ENCODE measurements around the gene PILRA. TPM values are rescaled to one million over a fixed set of nuclear protein-coding genes. Genes with fewer than 3 reads are reported as not detected.

The PILRA gene
- total and polyA plus RNA-seq, 2 of the 8 experiments (the other 6 are each of a cell fraction or from before 2014, with no cell fraction given): 7.6 to 10.6 TPM

- no peak overlapping the region for H3K9ac ChIP-seq (replicated peaks in 1 of 4; ENCODE audit: extremely low read depth in 1 of 4, low read depth in 3 of 4, low read length in 3 of 4)
- no peak overlapping the region for H3K4me3 ChIP-seq (ENCODE audit: extremely low read depth in 1 of 4, insufficient read depth in 2 of 4, low read depth in 3 of 4, low read length in 4 of 4)
- CTCF ChIA-PET (ENCODE audit: partially characterized antibody): no interaction called here
- no peak overlapping the region for H2BK15ac ChIP-seq (ENCODE audit: low read length)
- H2AFZ ChIP-seq (ENCODE audit: low read length): no peak overlapping the region
- no peaks in the 10 kb centered on the region for H3K23me2 ChIP-seq (ENCODE audit: low read depth, low read length)
- no peaks in the 10 kb centered on the region for H3K27me3 ChIP-seq (replicated peaks in 1 of 4; ENCODE audit: control insufficient read depth in 3 of 4, extremely low read depth in 1 of 4, insufficient read depth in 3 of 4, low read length in 3 of 4)
- no peaks in the 10 kb centered on the region for H3K9me3 ChIP-seq (ENCODE audit: insufficient read depth in 2 of 2, low read depth in 1 of 2, low read length in 1 of 2)
- H3K4me1 ChIP-seq (replicated peaks in 1 of 4; ENCODE audit: control insufficient read depth in 3 of 4, insufficient read depth in 4 of 4, low read length in 3 of 4): peaks cover 0 to 21% (median 15%) of the 10 kb centered on the region in 4 experiments; a peak in 6 of 7 replicates
- DNase-seq (ENCODE audit: low read depth in 1 of 2, low spot score in 2 of 2) (no peak), FAIRE-seq (no peak)
- H3K79me2 ChIP-seq (ENCODE audit: control insufficient read depth in 1 of 2, insufficient read depth in 2 of 2, low read length in 2 of 2): no peaks in the 10 kb centered on the region
- no peak overlapping the region for H3K27ac ChIP-seq (ENCODE audit: low read depth, low read length)
- H2BK20ac ChIP-seq (ENCODE audit: low read length): no peak overlapping the region
- H3K56ac ChIP-seq (replicated peaks; ENCODE audit: insufficient read length, low read depth, low read length): no peak overlapping the region
- no peak overlapping the region for H3K23ac ChIP-seq (ENCODE audit: insufficient read length)
- H2AK5ac ChIP-seq (ENCODE audit: low read depth, low read length): 0 out of 2 replicates have a peak overlapping the region, but pooled peaks have one; percentile 34
- POLR2A ChIA-PET (ENCODE audit: partially characterized antibody): interaction anchor here (0.8 to 3.7 kb wide), 10 partner anchors 8 to 69 kb away, joined by 3 to 21 read pairs (median 6); partner anchors contain the start of genes MEPCE and ZCWPW1
- H2BK120ac ChIP-seq (replicated peaks; ENCODE audit: low read depth, low read length): no peak overlapping the region
- WGBS, 2 experiments (ENCODE audit: extremely low coverage in 1 of 2, insufficient coverage in 1 of 2, insufficient read length in 1 of 2, insufficient replicate concordance in 2 of 2, low coverage in 1 of 2, low lambda C conversion rate in 2 of 2, missing lambda C conversion rate in 1 of 2): 85% methylated on average over 12 of the region's 12 CpGs; no CpG with 5 or more reads in 1 of the 2 experiments
- H3K4ac ChIP-seq (replicated peaks; ENCODE audit: insufficient read length, low read depth, low read length): no peak overlapping the region
- peaks cover 2% of the 10 kb centered on the region; the same call in 1 of the 2 replicates for H3K79me1 ChIP-seq (ENCODE audit: low read depth, low read length)
- no peak overlapping the region for H3K14ac ChIP-seq (ENCODE audit: insufficient read length)
- no peak overlapping the region for H3K18ac ChIP-seq (ENCODE audit: extremely low read depth, low read length)
- peaks cover 0 to 28% (median 2%) of the 10 kb centered on the region in 4 experiments; a peak in 3 of 8 replicates for H3K36me3 ChIP-seq (ENCODE audit: control insufficient read depth in 2 of 4, insufficient read depth in 4 of 4, low read length in 3 of 4)
- H4K20me1 ChIP-seq (replicated peaks in 1 of 2; ENCODE audit: control insufficient read depth in 1 of 2, insufficient read depth in 2 of 2, low read length in 2 of 2): no peaks in the 10 kb centered on the region
- H4K5ac ChIP-seq (ENCODE audit: insufficient read length, low read depth, low read length): no peak overlapping the region
- no peak overlapping the region for H4K8ac ChIP-seq (ENCODE audit: extremely low read depth, insufficient read depth, low read length)
- no peak overlapping the region for H2BK12ac ChIP-seq (ENCODE audit: low read depth, low read length)
- H3K4me2 ChIP-seq (ENCODE audit: insufficient read depth in 1 of 2, low read depth in 2 of 2, low read length in 2 of 2): no peak overlapping the region
- H4K91ac ChIP-seq (replicated peaks; ENCODE audit: insufficient read length, low read length): no peak overlapping the region
- H2BK5ac ChIP-seq (ENCODE audit: low read depth, low read length): no peak overlapping the region
- TF ChIP-seq ATF3 (IDR thresholded peaks at IDR 0.05; ENCODE audit: insufficient read depth, low read depth, low read length) (no peak), POLR2A (IDR thresholded peaks at IDR 0.05; ENCODE audit: control extremely low read depth in 1 of 2, low read depth in 2 of 2, low read length in 2 of 2) (peak in 1 of 2 experiments; percentile 31; a peak in 1 of 3 replicates), EGR1 (IDR thresholded peaks at IDR 0.05; ENCODE audit: borderline replicate concordance, low read depth, low read length) (no peak), KDM4A (IDR thresholded peaks at IDR 0.05; ENCODE audit: low read depth, low read length, severe bottlenecking) (no peak), NANOG (IDR thresholded peaks at IDR 0.05; ENCODE audit: insufficient read depth, low read depth, low read length, poor library complexity, severe bottlenecking) (no peak), SIX5 (IDR thresholded peaks at IDR 0.05; ENCODE audit: low read depth, low read length) (no peak), NRF1 (IDR thresholded peaks at IDR 0.05; ENCODE audit: low read depth, low read length) (no peak), BCL11A (IDR thresholded peaks at IDR 0.05; ENCODE audit: low read depth in 2 of 2, low read length in 2 of 2) (no peak), ATF2 (IDR thresholded peaks at IDR 0.05; ENCODE audit: low read length) (no peak)
These were observed 5.3 kb upstream of the PILRA start for GRCh38 chr7:100367676-100368613.
